HepG2 (cell line): ENCODE data around the gene VCAN. TPM values are rescaled to one million over a fixed set of nuclear protein-coding genes. Genes with fewer than 3 reads are reported as not detected.

ENCODE experiments used
- AGO1 ChIP-seq: fragments of 200-400 bp; formaldehyde crosslinking; IDR thresholded peaks from 2 replicates; pipeline ENCODE4 v1.6.1; 2017; ENCODE audit warnings: mild to moderate bottlenecking, low read depth, low read length, moderate library complexity; ENCODE audit not compliant: poor library complexity, severe bottlenecking
- CC2D1A ChIP-seq: sonication (generic); formaldehyde crosslinking; IDR thresholded peaks from 2 replicates; pipeline ENCODE4 v1.8.1; 2023; ENCODE audit warnings: mild to moderate bottlenecking, missing genetic modification reagents
- DNMT1 ChIP-seq: sonication (generic); formaldehyde crosslinking; IDR thresholded peaks from 2 replicates; pipeline ENCODE4 v1.5.1; 2020; ENCODE audit warnings: mild to moderate bottlenecking, missing genetic modification reagents
- GZF1 ChIP-seq: sonication (generic); formaldehyde crosslinking; IDR thresholded peaks from 2 replicates; pipeline ENCODE4 v1.5.1; 2020; ENCODE audit warnings: mild to moderate bottlenecking, missing genetic modification reagents
- HDAC1 ChIP-seq: sonication (generic); formaldehyde crosslinking; IDR thresholded peaks from 2 replicates; pipeline ENCODE4 v1.5.1; 2020; ENCODE audit warnings: mild to moderate bottlenecking, missing genetic modification reagents
- HMGA1 ChIP-seq: sonication (generic); formaldehyde crosslinking; conservative IDR thresholded peaks from 2 replicates; pipeline ENCODE4 v1.4.0; 2020; ENCODE audit warnings: missing genetic modification reagents
- MED8 ChIP-seq: sonication (generic); formaldehyde crosslinking; IDR thresholded peaks from 2 replicates; pipeline ENCODE4 v1.8.1; 2023; ENCODE audit warnings: mild to moderate bottlenecking, missing genetic modification reagents; ENCODE audit not compliant: insufficient replicate concordance
- MTF1 ChIP-seq: sonication (generic); formaldehyde crosslinking; IDR thresholded peaks from 2 replicates; pipeline ENCODE4 v1.5.0; 2020; ENCODE audit warnings: missing genetic modification reagents
- NR2C2 ChIP-seq: sonication (generic); formaldehyde crosslinking; IDR thresholded peaks from 2 replicates; pipeline ENCODE4 v1.4.0; 2020; ENCODE audit warnings: missing genetic modification reagents, mild to moderate bottlenecking, moderate library complexity, borderline replicate concordance
- PBX2 ChIP-seq: IDR thresholded peaks from 2 replicates; pipeline ENCODE4 v1.6.1; 2016; ENCODE audit warnings: control low read depth
- RFX5 ChIP-seq: IDR thresholded peaks from 2 replicates; pipeline ENCODE4 v1.6.1; 2011; ENCODE audit warnings: low read depth, low read length, improper control_type of control experiment
- RFXANK ChIP-seq: IDR thresholded peaks from 2 replicates; pipeline ENCODE4 v1.6.1; 2016
- SP4 ChIP-seq: sonication (generic); formaldehyde crosslinking; IDR thresholded peaks from 2 replicates; pipeline ENCODE4 v1.8.1; 2023; ENCODE audit warnings: mild to moderate bottlenecking, missing genetic modification reagents
- SRF ChIP-seq: IDR thresholded peaks from 2 replicates; pipeline ENCODE4 v1.6.1; 2011; ENCODE audit warnings: mild to moderate bottlenecking, low read depth, low read length, moderate library complexity
- THAP8 ChIP-seq: sonication (generic); formaldehyde crosslinking; IDR thresholded peaks from 2 replicates; pipeline ENCODE4 v1.5.1; 2020; ENCODE audit warnings: missing genetic modification reagents, mild to moderate bottlenecking, borderline replicate concordance
- ZBED4 ChIP-seq: sonication (generic); formaldehyde crosslinking; IDR thresholded peaks from 2 replicates; pipeline ENCODE4 v1.4.0; 2020; ENCODE audit warnings: missing genetic modification reagents, borderline replicate concordance
- ZFP36L2 ChIP-seq: sonication (generic); formaldehyde crosslinking; IDR thresholded peaks from 2 replicates; pipeline ENCODE4 v1.4.0; 2020; ENCODE audit warnings: missing genetic modification reagents
- ZKSCAN5 ChIP-seq: sonication (generic); formaldehyde crosslinking; IDR thresholded peaks from 2 replicates; pipeline ENCODE4 v1.5.1; 2020; ENCODE audit warnings: mild to moderate bottlenecking, missing genetic modification reagents
- ZNF639 ChIP-seq: conservative IDR thresholded peaks from 2 replicates; pipeline ENCODE4 v1.6.1; 2018; ENCODE audit warnings: missing genetic modification reagents
- ZNF672 ChIP-seq: sonication (generic); formaldehyde crosslinking; IDR thresholded peaks from 2 replicates; pipeline ENCODE4 v1.8.1; 2022; ENCODE audit warnings: missing genetic modification reagents
- ZNF704 ChIP-seq: sonication (generic); formaldehyde crosslinking; IDR thresholded peaks from 2 replicates; pipeline ENCODE4 v1.8.1; 2023; ENCODE audit warnings: mild to moderate bottlenecking, inconsistent platforms, moderate library complexity, missing genetic modification reagents, borderline replicate concordance
- ZNF75D ChIP-seq: sonication (generic); formaldehyde crosslinking; IDR thresholded peaks from 2 replicates; pipeline ENCODE4 v1.8.1; 2023; ENCODE audit warnings: missing genetic modification reagents, mild to moderate bottlenecking, borderline replicate concordance
- ZNF773 ChIP-seq: sonication (generic); formaldehyde crosslinking; IDR thresholded peaks from 2 replicates; pipeline ENCODE4 v1.4.0; 2020; ENCODE audit warnings: missing genetic modification reagents, borderline replicate concordance
- ZNF883 ChIP-seq: sonication (generic); formaldehyde crosslinking; IDR thresholded peaks from 2 replicates; pipeline ENCODE4 v1.5.1; 2020; ENCODE audit warnings: mild to moderate bottlenecking, missing genetic modification reagents; ENCODE audit errors: not compliant biosample characterization
- polyA plus RNA-seq, 8 experiments: library from polyadenylated mRNA; depleted of rRNA in 3 of 8; stranded (reverse) in 7 of 8; unstranded in 1 of 8; fragments of >200 nt; fragmentation: Illumina TruSeq in 4 of 8; extraction: Trizol in 4 of 8; gene quantifications; 2 replicates each; pipeline versions ENCODE4 v1.2.1 to v1.2.3, GENCODE V29; 2011 to 2016; ENCODE audit warnings: low read depth in 4 of 8, missing spikeins in 1 of 8, mixed read lengths in 1 of 8; ENCODE audit not compliant: insufficient read depth in 1 of 8
- total RNA-seq, 5 experiments: library from RNA; depleted of rRNA; stranded (reverse); fragments of >200 nt; fragmentation: Illumina TruSeq; extraction: Trizol; gene quantifications; 2 replicates each; pipeline ENCODE4 v1.2.3, GENCODE V29; 2016; ENCODE audit warnings: low read depth in 1 of 5

VCAN gene
- total and polyA plus RNA-seq, 2 of the 13 experiments (the other 11 are each of a cell fraction or from before 2014, with no cell fraction given): 1.2 to 3.5 TPM

GRCh38 chr5:83563631-83564030 is 92.1 kb downstream of the VCAN start (continued):
- no peak for TF ChIP-seq ZNF639 (CRISPR knock-in tag)
- TF ChIP-seq ZBED4 (CRISPR knock-in tag): no peak
- no peak for TF ChIP-seq ZNF883
- TF ChIP-seq AGO1: no peak
- TF ChIP-seq ZNF672 (CRISPR knock-in tag): no peak
- TF ChIP-seq ZNF75D (CRISPR knock-in tag): no peak
- no peak for TF ChIP-seq ZNF773
- no peak for TF ChIP-seq RFX5
- no peak for TF ChIP-seq THAP8 (CRISPR knock-in tag)
- peak; percentile 33; the same call in 1 of the 2 replicates for TF ChIP-seq HDAC1 (CRISPR knock-in tag)
- TF ChIP-seq DNMT1 (CRISPR knock-in tag): no peak
- TF ChIP-seq HMGA1: no peak
- no peak for TF ChIP-seq SP4
- TF ChIP-seq SRF: no peak
- no peak for TF ChIP-seq MTF1 (CRISPR knock-in tag)
- no peak for TF ChIP-seq ZKSCAN5 (CRISPR knock-in tag)
- TF ChIP-seq CC2D1A (CRISPR knock-in tag): no peak
- no peak for TF ChIP-seq PBX2 (CRISPR knock-in tag)
- TF ChIP-seq ZNF704 (CRISPR knock-in tag): no peak
- no peak for TF ChIP-seq MED8 (CRISPR knock-in tag)
- no peak for TF ChIP-seq RFXANK
- no peak for TF ChIP-seq GZF1
- no peak for TF ChIP-seq ZFP36L2 (CRISPR knock-in tag)
- TF ChIP-seq NR2C2 (CRISPR knock-in tag): peak; percentile 58; the same call in 1 of the 2 replicates
